NCI-H1092 treated with DMSO at 0.1 percent for 48 hours (cell line): ENCODE results near the gene CMTM2.
"Not testable (repeated sequence)": the region's sequence is repeated elsewhere in the genome, so short reads cannot be mapped to it uniquely, and the experiment has no call there.

ENCODE experiments used
- DNase-seq: peaks from one replicate; lab custom pipeline; 2025; lab: John Stamatoyannopoulos, UW

Gene CMTM2

DNA sequence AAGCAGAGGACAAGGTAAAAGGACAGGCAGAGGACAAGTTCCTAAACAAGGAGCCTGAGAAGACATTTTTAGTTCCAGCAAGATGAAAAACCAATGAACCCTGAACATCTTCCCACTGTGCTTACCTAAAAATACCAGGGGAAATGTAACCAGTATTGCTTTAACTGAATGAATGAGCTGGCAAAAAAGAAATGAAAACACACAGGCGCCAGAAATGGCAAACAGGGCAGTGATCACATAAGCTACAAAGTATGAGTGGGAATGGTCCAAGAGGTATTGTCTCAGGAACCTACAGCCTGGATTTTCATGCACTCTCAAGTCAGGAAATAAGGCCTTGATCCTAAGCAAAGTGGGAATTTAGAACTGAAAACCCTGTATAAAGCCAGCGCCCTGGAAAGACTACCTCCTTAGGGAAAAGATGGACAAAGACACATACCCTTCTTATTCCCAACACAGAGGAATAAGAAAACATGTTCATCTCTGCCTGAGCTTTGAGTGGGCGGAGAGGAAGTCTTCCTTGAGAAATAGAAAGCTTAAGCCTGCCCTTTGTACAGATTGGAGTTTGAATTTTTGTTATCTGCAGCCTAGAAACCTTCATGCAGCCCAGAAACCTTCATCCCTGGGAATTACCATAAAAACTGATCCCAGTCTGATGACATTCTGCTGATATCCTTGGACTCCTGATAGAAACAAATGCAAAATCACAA is 2.1 kb downstream of the CMTM2 start:
- DNase-seq = no peak

DNA sequence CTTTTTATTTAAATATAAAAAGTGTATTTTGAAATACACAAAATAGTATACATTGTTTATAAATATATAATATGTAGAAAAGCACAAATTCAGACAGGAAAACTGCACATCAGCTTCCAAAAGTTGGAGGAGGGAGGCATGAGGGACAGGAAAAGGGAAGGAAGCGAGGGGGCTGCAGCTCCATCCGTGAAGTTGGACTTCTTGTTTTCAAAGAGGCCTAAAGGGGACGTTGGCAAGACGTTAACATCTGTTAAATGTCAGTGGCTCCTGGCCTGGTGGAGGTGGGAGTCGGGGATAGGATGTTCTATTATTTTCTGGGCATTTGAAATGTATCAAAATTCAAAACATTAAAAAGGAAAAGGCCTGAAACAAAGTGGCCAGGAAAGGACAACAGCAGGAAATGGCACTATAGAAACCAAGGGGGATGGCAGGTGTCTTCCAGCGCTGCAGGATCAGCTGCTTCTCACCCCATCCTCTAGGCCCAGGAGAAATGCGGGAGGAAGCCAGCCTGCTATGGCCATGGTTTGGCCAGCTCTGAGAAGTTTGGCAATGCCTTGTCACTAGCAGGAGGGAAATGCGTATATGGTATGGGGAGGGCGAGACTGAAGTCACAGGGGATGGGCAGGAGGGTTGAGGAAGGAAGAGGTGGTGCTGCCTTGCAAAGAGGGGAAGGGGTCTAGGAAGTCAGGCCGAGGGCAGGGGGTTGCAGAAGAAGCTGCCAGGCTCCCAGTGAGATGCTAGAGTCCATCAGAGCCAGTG is 6.4 kb downstream of the CMTM2 start:
- DNase-seq = no peak

DNA sequence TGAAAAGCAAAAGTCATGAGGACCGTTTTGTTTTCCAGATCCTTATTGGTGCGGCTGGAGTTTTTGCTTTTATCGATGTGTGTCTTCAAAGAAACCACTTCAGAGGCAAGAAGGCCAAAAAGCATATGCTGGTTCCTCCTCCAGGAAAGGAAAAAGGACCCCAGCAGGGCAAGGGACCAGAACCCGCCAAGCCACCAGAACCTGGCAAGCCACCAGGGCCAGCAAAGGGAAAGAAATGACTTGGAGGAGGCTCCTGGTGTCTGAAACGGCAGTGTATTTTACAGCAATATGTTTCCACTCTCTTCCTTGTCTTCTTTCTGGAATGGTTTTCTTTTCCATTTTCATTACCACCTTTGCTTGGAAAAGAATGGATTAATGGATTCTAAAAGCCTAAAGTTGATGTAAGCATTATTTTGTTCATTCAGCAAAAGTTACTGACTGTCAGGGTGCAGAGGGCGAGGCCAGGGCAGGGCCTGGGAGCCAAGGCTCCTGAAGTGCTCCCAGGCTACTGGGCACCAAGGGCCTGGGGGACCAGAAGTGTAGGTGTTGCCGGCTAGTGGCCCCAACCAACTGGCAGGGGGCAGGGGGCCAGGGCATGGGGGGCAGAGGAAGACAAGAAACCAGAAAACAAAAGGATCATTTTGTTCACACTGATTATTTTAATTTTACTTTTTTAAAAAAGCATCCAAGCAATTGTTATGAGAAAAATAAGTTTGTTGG is 8.8 kb downstream of the CMTM2 start:
- no peak for DNase-seq

DNA sequence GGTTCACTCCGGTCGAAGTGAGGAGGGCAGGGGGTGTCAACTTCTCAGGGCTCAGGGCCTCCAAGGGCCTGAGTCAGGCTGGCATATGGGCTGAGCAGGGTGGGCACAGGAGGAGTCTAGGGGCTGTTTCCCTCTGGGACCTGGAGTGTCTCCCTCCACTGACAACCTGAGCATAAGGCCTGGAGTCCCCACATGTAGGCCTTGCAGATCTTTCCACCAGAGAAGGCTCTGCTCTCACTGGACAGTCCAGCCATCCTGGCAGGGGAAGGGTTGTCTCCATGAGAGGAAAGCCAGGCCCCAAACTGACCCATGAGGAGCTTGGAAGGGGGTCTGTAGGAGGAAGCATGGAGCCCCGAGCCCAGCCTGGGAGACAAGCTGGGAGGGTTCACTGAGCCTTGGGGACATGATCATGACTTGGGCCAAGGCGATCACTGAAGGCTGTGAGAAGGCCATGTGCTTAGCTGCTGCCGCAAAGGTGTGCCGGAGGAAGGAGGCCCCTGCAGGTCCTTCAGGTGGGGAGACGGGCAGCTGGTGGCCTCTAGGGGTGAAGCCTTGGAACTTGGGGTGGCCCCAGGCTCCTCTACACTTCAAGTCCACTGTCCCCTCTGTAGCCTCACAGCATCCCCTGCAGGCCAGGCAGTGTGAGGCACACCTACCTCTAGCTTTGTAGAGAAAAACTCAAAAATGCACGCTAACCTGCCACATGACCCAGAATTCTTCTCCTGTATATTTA is 9.9 kb downstream of the CMTM2 start:
- DNase-seq = no peak

DNA sequence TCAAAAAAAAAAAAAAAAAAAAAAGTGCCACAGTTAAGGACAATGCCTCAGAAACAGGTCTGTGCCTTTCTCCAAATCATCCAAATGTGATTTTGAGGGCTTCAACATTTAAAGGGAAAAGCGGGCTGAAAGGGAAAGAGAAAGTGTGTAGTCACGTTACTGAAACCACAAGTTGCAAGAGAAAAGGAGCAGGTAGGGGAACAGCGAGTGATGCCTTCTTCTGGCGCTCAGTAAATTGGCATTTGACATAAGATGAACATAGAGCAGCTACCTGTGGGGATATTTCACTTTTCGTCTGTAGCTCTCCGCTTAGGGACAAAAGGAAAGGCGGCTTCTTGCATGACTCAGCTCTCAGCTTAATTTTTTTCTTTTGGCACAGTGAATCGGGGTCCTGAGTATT is 11.1 kb downstream of the CMTM2 start:
- no peak for DNase-seq

DNA sequence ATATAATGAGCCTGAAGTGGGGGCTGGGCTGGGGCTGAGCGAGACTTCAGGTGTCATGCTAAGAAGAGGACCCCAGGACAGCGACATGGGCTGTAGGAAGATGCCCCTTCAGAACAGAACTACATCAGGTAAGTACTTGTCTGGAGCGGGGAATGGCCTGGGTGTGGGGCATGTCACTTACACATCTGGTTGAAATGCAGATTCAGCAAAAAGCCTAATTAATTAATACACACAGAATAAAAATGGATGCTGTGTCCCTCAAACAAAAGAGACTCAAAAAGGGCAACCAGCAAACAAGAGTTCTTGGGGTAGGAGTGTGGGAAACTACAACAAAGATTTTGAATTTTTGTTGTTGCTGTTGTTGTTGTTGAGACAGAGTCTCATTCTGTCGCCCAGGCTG is 11.8 kb downstream of the CMTM2 start:
- DNase-seq = no peak

DNA sequence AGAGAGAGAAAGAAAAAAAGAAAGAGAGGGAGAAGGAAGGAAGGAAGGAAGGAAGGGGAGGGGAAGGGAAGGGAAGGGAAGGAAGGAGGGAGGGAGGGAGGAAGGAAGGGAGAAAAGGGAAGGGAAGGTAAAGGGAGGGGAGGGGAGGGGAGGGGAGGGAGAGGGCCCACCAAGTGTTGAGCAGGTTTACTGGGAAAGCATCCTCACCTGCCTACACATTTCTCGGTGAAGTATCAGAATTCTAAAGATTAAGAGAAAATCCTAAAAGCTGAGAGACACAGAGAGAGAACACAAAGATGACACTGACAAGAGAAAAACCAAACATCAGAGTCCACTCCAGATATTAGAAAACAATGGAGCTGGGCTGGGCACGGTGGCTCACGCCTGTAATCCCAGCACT is 13.0 kb downstream of the CMTM2 start:
- DNase-seq = no peak

DNA sequence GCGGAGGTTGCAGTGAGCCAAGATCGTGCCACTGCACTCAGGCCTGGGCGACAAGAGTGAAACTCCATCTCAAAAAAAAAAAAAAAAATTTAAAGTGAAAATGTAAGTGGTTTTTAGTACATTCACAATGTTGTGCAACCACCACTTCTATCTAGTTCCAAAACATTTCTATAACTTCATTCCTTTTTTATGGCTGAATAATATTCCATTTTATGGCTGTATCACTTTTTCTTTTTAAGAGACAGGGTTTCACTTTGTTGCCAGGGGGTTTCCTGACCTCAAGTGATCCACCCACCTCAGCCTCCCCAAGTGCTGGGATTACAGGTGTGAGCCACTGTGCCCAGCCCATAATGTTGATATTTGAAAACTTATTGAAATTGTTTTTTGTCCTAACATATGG is 13.6 kb downstream of the CMTM2 start:
- DNase-seq = no peak

DNA sequence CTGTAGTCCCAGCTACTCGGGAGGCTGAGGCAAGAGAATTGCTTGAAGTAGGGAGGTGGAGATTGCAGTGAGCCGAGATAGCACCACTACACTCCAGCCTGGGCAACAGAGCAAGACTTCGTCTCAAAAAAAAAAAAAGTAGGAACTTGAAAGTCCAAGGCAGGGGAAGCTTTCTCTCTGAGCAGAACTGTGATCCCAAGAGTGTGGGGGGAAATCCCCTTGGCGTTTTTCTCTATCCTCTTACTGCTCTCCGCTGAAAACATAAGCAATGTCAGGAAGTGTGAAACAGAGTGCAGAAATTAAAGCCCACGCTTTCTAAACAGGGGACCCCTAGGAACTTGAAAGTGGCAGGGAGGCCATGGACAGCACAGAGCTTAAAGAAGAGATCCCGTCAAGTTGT is 15.5 kb downstream of the CMTM2 start:
- no peak for DNase-seq

DNA sequence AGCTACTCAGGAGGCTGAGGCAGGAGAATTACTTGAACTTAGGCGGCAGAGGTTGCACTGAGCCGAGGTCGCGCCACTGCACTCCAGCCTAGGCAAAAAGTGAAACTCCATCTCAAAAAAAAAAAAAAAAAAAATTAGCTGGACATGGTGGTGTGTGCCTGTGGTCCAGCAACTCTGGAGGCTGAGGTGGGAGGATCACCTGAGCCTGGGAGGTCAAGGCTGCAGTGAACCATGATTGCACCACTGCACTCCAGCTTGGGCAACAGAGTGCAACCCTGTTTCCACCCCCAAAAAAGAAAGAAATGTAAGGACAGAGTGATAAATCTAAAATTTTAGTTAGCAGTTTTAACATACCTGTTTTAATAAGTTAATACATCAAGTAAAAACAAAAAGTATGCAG is 17.3 kb downstream of the CMTM2 start:
- DNase-seq = not testable (repeated sequence)

DNA sequence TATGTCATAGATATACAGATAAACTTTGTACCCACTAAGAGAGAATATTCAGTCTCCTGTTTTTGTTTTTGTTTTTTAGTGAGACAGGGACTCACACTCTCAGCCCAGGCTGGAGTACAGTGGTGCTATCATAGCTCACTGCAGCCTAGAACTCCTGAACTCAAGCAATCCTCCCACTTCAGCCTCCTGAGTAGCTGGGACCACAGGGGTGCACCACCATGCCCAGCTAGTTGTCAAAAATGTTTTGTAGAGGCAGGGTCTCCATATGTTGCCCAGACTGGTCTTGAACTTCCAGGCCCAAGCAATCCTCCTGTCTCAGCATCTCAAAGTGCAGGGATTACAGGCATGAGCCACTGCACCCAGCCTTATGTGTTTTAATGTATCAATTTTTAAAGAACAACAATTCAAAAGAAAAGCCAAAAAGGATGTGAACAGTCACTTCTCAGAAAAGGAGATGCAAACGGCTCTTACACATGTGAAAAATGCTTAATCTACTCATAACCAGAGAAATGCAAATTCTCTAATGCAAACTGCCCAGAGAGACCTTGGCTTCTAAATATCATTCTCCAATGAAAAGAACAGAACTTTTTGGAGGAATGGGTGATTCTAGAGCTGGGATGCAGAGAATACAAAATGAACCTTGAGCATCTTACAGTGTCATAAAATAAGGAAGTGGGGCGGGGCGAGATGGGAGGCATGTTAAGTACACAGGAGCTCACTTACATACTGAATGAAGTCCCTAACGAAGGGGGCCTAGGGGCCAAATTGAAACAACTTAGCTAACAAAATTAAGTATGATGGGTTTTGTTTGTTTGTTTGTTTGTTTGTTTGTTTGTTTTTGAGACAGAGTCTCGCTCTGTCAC is 18.0 kb downstream of the CMTM2 start:
- DNase-seq = no peak

DNA sequence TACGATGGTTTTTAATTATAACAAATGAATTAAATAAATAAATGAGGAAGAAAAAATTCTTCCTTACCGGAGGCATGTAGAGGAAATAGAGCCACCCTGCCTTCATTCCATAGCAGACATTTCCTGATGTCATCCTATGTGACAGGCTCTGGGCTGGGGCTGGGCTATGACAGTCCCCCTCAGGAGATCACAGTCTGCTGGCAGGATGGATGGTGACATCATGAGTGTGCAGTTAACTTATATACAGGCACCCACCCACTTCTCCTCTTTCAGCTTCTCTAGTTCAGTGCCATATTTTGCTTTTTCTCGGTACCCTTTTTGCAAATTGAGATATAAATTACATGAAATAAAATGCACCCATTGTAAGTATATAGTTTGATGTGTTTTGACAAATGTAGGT is 18.8 kb downstream of the CMTM2 start:
- DNase-seq = no peak

DNA sequence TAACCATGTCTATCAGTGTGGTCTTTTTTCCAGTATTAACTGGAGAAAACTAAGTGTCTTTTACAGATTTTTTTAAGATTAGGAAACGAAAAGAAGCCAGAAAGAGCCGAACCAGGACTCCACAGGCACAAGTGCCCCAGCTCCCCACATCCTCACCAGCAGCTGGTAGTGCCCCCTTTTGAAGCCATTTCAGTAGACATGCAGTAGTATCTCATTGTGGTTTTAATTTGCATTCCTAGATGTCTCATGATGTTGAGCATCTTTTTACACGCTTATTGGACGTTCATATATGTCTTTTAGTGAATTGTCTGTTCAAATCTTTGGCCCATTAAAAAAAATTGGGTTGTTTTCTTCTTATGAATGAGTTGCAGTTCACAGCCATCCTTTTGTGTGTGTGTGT is 20.5 kb downstream of the CMTM2 start:
- DNase-seq = no peak

DNA sequence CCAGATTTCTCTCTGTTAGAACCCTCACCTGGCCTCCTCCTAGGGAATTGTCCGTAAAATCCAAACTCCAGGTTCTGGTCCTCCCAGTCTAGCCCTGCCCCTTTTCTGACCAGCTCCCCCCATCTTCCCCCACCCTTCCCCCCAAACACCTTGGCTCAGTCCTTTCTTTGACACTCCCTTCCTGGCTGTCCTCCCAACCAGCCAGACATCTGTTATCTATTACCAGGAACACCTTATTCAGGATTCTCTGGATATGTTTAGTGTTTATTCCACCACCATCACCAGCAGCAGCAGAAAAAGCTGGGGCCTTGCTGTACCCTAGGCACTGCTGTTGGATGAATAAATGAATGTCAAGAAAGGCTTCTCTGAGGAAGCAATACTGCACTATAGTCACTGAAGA is 21.2 kb downstream of the CMTM2 start:
- no peak for DNase-seq

DNA sequence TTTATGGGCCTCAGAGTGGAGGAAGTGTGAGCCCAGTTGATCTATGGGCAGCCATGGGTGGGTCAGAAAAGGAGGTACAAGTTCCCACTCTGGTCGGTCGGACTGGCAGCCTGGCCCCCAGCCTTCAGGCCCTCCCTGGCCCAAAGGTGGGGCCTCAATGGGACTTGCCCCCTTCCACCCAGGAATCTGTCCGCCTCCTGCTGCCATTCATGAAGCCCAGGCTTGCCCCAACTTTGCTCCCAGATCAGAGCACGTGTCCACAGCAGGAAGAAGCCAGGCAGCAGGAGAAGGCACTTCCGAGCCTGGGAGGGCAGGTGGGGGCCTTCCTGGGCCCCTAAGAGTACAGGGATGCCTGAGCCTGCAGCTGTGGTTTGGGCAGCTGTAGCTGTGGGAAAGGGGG is 22.2 kb downstream of the CMTM2 start:
- DNase-seq = no peak

DNA sequence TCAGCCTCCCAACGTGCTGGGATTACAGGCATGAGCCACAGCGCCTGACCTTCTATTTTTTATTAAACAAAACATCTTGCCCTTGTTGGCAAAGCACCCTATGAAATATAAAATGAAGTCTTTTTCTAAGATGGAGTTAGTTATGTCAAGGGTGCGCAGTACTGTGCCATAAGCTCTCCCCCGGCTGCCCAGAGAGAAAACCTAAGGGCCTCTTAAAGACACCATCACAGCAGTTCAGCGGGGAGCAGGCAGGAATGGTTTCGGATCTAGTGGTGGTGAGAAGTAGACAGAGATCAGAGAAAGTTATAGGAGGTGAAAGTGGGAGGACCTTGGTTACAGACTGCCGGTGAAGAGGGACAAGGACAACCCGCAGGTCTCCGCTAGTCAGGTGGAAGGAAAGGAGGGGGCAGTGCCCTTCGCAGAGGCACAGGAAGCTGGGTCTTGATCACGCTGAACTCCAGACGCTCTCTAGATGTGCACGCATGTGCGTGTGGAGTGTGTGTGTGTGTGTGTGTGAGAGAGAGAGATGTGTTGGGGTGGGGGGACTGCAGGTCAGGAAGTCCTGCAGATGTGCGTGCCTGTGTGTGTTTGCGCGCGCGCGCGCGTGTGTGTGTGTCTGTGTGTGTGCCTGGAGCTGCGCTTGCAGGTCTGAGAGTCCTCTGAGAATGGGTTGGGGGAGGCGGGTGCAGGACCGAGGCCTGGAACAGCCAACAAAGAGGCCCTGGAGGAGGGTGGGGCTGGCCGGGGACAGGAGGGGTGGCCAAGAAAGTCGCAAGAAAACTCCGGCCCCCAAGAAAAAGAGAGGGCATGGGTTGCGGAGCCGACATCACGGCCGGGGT is 24.5 kb downstream of the CMTM2 start:
- no peak for DNase-seq

DNA sequence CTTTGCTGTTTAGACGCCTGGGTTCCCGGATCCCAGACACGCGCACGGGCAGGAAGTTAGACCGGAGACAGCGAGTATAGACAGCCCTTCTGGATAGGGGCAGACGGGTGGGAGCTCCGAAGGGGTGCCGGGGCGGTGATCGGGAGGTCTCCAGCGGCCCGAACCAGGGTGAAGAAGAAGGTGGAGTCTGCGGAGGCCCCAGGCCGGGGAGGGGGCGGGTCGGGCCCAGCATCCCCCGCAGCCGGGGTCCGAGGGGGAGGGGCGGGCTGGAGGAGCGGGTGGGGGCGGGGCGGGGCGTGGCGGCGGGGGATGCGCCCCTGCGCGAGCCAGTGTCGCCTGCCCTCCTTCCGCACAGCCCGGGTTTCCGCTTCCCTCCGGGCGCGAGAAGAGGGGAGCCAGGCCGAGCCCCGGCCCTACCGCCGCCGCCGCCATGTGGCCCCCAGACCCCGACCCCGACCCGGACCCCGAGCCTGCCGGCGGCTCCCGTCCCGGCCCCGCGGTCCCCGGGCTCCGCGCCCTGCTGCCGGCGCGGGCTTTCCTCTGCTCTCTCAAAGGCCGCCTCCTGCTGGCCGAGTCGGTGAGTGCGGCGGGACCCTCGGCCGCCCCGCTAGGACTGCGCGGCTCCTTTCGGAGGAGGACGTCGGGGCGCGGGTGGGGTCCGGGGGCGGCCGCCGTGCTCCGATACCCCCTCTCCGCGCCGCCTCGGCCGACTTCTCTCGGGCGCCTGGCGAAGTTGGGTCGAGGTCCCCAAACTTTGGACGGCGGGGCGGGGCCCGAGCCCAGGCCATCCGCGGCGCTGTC is 25.3 kb downstream of the CMTM2 start, which contains the start of gene CMTM3:
CMTM3 (plus strand) TSS at position 329 of the 801 bp plus-strand sequence; CDS start at position 431, 102 bp downstream.
- DNase-seq = peak; percentile 29

DNA sequence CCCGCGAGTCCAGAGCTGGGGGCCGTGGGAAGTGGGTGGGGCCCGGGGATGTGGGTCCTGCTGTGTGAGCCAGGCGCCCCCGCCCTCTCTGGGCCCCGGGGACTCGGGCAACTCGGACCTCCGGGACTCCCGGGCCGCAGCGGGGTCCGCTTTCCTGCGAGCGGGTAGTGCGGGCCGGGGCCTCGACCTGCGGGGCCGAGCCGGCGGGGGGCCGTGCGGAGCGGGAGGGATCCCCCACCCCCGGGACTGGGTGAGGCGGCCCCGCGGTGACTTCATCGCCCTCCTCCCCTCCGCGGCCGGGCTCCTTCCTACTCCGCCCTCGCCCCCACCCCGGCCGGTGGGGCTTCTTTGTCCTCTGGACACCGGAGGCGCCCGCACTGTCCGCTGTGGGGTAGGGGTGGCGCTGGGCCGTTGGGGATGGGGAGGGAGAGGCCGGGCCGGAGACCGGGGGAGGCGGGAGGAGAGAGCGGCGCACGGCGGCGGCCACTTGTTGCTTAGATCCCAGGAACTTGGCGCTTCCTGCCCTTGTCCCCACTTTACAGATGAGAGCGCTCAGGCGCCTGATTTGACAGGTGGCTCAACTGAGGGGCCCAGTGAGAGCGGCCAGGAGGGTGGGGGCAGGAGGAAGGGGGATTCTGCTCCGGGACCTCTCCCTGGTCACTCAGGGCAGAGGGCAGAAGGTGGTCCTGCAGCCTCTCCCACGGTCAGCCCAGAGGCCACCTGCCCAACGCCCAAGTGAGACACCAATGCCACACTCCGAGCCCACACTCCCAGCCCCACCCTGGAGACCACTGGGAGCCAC is 26.1 kb downstream of the CMTM2 start:
- DNase-seq = no peak
